Stimulated activated CD4-positive, alpha-beta T cell treated with anti-CD3 and anti-CD28 coated beads, Interleukin-12 subunit alpha, Interleukin-12 subunit beta, amount 100 ng/mL, for 4 hours (primary cell): ENCODE data around the gene ATXN1.

Experiments used
- DNase-seq: peaks from one replicate; pipeline ENCODE4 v3.0.0-alpha.2; 2020

The ATXN1 gene

DNA sequence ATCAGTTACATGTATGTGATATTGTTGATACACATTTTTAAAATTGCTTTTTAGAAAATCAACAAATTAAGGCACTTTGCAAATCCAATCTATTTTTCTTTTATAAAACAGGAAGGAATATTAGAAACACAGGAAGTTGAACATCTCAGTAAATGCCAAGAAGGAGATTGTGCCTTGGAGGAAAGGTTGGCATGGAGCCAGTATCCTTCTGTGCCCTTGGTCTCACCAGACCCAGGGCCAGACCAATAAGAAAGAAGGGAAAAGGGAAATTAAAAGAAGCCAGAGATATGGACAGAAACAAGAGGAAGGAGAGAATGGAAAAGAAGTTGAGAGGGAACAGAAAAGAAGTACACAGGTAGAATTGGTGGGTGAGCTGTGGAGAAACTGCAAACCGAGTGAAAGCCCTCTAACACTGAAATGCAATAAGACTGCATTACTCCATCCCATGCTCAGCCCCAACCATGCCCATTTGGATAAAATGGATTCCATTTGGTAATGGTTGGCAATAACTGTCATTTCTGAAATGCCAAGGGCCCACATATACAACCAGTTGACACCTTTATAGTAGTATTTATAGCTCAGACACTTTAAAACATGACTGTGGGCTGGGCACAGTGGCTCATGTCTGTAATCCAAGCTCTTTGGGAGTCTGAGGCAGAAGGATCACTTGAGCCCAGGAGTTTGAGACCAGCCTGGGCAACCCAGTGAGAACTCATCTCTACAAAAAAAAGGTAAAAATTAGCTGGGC is 389.1 kb downstream of the ATXN1 start:
- DNase-seq = no peak

- DNase-seq = no peak
These were observed 389.9 kb downstream of the ATXN1 start for GRCh38 chr6:16371401-16371800.

DNA sequence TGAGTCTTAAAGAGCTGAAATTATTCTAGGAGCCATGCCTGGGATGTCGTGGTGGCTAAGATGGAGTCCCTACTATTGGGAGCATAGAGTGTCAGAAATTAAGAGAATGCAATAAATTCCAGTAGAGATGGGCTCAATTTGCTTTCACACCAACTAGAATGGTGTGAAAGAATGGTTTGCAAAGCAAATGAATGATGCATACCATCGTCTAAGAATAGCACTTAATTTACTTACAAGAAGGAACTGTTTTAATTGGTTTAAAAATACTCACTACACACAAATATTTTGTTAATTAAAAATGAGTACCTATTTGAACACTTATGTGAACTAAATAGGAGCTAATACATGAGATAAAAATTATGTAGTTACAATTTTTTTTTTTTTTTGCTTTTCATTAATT is 390.3 kb downstream of the ATXN1 start:
- no peak for DNase-seq

GRCh38 chr6:16369989-16370388 is 391.3 kb downstream of the ATXN1 start:
- DNase-seq = no peak

DNA sequence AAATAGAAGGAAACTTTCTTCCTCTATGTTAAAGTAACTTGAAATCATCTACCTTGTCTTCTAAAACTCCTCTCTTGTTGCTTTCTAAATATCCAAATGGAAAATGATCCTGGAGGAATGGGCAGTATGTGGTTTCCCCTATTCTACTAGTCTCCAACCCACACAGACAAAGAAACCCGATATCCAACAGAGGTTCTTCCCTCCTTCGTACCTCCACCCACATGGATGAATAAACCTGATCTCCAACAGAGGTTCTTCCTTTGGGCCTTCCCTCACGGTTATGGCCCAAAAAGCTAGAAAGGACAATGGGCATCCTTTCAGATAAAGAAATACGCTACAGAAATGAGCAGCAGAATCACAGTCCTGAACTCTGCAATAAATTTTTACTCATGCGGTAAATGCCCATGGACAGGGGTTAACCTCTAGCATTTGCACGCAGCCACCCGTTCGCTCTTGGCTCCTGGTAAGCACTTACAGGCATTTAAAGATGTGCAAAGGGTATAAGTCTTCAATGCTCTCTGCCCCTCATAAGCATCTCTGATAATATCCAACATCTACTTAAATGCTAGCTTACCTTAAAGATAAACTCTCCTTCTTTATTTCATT is 392.0 kb downstream of the ATXN1 start:
- no peak for DNase-seq

DNA sequence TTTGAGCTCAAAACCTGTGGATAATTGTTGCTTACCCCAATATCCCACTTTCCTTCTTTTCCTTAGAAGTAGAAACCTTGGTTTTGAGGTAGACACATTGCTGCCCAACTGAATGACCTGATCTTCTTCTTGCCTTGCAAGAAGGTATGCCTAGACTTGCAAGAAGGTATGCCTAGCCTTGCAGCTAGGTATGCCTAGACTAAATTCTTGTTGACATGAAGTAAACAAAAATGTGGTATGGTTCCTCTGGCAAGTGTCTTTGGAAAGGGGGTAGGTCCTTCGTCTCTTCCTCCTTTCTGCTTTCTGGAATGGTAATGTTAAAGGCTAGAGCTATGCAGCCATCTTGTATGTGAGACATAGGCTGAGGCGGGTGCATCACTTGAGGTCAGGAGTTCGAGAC is 393.7 kb downstream of the ATXN1 start:
- DNase-seq = no peak

DNA sequence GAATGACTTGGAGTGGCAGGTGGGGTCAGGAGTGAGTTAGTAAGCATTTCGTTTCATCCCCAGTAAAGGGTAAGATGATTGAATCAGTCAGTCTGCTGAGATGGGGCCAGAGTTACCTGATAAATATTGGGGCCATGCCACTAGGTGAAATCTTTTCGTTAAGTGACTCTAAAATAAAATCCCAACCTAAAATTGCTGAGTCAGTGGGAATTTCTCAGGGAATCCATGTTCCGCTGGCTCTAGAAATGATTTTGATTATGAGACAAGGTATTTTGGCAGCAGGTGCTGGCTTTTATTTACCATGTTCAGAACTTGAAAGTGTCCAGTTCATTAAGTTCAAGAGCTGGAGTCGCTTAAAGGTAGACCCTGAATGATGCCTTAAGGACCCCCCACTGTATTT is 397.5 kb downstream of the ATXN1 start:
- no peak for DNase-seq

GRCh38 chr6:16362819-16363589 is 398.3 kb downstream of the ATXN1 start:
- DNase-seq = no peak

DNA sequence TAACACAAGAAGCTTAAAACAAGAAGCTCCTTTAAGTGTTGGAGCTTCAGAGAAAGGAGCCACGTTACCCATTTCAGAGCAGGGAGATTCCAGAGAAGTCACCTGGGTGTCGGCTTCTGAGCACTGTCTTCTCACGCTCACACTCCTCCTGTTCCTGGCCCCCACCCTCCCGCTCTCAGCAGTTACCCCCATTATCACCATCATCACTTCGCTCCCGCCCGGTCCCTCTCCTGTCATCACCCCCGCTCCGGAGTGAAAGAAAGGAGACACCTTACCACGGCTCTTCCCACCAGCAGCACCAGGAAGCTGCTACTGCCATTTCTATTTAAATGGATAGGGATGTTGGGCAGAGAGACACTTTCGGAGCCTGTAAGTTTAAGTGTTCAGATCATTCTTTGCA is 399.0 kb downstream of the ATXN1 start:
- no peak for DNase-seq

DNA sequence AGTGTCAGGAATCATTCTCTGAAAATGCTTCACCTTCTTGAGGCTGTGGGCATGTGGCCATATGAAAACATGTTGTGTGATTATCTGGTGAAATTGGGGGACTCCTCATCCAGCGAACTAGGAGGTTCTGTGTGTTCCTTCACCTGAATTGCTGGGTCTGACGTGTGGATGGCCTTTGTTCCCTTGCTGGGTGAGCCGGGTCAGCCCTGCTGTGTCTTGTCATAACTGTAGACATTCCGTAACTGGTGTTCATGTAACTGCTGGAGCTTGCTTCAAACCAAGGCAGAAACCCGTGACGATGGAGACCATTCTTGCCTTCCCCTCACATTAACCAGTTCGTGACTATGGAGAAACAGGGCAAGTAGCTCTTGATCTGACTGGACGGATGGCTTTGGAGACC is 399.4 kb downstream of the ATXN1 start:
- no peak for DNase-seq

DNA sequence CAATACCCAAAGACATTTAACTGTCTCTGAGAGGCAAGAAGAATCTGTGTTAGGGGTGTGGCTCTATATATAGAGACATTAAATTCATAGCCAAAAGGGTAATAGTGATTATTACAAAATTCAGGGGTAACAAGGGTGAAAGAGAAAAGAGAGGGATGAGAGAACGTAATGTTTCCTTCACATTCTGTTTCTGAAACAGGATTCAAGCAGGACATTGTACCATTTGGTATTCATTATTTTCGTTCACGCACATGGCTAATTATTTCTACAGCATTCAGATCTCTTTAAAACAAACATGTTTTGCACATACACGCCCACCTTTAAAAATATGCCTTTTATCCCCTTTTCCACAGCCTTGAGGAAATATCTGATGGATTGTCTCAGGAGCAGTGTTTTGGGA is 400.1 kb downstream of the ATXN1 start:
- DNase-seq = no peak

DNA sequence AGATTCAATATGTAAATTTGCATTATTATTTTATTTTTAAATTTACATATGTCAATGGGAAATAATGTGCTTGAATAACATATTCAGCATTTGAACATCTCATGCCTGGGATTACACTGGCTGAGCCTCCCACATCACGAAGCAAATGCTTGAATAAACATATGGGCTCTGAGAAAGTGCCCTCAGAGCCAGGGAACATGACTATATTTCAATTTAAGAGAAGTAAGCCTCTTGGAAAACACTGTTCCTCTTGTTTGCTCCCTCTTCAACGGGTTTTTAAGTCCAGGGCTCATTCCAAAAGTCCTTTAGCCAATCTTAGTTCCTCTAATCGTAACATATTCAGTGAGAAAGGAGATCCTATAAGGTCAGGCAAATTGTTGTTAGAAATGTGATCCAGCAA is 400.9 kb downstream of the ATXN1 start:
- no peak for DNase-seq

DNA sequence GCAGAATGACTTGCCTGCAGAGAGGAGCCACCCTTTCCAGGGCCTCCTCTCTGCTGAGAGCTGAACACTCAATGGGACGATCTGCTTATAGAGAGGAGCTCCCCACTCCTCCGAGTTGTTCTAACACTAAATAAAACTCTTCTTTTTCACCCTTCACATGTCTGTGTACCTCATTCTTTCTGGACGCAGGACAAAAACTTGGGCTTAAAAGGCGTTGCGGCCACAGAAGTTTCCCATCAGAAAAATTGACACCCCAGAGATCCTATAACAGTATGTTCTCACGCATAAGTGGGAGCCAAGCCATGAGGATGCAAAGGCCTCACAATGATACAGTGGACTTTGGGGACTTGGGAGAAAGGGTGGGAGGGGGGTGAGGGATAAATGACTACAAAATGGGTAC is 401.7 kb downstream of the ATXN1 start:
- no peak for DNase-seq

DNA sequence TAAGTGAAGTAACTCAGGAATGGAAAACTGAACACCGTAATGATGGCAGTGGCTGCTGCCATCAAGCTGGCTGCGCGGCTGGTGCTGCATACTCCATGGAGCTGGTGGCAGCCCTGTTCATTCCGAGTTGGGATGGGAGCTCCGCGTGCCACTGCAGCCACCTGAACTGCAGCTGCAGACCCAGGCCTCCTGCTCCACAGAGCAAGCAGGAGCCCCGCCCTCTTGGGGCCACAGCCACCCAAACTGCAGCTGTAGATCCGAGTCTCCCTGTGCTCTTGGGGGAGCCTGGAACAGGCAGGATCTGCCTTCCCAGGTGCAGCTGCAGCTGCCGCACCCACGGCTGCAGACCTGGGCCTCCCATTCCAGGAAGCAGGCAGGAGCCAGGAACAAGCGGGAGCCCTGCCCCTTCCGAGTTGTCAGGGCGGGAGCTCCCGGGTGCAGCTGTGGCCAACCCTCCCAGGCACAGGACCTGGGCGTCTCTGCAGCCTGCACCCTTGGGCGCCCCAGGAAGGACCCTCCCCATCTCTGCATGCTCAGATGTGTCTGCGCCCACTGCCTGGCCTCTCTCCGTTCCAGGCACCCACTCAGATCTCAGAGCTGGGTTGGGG is 402.6 kb downstream of the ATXN1 start:
- DNase-seq = no peak

DNA sequence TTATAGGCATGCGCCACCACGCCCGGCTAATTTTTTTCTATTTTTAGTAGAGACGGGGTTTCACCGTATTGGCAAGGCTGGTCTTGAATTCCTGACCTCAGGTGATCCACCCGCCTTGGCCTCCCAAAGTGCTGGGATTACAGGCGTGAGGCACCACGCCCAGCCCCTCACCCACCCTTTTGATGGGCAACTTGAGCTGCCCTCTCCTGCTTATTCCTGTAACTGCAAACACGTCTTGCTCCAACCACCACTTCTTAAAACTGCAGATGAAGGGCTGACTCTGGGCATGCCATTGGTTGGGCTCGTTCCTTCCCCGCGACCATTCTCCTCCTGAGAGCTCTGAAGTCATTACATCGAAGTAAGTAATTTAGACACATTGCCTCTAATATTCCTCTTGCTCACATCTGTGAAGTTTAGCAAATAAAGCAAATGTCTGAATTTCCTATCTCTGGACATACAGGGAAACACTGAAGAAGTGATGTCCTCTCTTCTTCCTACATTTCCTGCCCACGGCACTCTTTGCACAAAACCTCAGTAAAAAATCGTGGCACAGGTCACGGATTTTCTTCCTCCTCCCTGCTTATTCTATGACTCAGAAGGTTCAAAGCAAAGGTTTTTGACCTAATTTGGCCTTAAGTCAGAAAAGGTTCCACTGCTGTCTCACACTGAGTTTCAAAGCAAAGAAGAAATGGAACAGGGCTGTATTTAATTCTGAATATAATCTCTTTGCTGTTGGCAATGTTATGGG is 405.4 kb downstream of the ATXN1 start:
- no peak for DNase-seq

DNA sequence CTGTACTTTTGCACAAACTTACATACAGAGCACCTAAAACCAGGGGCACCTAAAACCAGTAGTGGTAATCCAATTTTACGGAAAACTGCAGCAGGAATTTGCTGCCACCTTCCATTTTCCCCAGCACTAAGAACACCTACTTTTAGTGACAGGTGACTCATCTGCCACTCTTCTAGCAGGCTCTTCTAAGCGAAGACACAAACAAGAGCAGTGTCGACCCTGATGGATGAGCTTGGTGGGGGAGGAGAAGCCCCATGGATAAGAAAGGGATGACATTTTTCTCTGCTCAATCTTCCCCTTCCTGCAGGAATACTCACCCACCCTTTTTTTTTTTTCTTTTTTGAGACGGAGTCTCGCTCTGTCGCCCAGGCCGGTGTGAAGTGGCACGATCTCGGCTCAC is 406.0 kb downstream of the ATXN1 start:
- DNase-seq = no peak

DNA sequence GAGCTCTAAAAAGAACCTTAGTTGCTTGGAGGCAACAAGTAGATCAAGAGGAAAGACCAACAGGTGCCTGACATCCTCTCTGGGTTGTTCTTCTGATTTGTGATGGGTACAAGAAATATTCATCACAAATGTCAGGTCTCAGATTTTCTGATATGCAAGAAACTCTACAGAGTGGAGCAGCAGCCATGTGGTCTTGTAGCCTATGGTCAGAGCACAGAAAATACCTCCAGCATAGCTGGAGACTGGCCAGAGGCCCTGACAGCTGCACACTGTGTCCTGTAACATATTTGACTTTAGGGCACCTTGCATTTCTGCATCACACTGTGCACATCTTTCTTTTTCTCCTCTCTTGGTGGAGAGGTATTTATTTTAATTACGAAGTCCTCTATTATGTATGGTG is 406.6 kb downstream of the ATXN1 start:
- no peak for DNase-seq

GRCh38 chr6:16352821-16353438 is 408.3 kb downstream of the ATXN1 start:
- no peak for DNase-seq

DNA sequence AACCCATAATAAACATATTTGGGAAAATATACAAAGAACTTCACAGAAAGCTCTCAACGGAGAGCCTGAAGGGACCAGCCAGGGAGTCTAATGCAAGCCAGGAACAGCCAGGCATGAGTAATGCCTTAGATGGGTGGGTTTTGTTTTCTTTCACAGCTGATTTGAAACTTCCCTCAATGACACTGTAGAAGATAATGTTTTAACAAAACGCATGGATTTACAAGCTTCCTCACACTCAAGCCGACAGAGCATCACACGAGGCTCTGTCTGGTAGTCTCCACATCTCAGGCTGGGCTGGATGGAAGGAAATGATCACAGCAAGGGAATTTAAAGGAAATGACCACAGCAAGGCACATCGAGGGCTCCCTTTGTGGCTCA is 409.0 kb downstream of the ATXN1 start:
- DNase-seq = no peak

DNA sequence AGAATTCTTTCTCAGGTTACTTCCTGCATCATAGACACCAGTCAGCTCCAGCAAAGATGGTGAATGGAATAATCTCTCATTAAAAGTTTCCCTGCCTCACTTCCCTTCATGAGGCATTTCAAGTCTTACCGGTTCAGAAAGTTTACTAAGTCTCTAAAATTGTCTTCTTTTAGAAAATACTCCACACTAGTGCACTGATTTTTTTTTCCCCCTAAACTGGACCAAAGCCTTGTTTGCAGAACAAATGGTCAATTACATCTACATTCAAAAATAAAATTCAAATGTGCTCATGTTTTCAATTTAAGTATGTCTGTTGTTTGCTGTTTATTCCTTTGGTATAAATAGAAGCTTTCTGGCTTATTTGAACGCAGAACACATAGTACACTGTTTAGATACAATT is 411.7 kb downstream of the ATXN1 start:
- no peak for DNase-seq

DNA sequence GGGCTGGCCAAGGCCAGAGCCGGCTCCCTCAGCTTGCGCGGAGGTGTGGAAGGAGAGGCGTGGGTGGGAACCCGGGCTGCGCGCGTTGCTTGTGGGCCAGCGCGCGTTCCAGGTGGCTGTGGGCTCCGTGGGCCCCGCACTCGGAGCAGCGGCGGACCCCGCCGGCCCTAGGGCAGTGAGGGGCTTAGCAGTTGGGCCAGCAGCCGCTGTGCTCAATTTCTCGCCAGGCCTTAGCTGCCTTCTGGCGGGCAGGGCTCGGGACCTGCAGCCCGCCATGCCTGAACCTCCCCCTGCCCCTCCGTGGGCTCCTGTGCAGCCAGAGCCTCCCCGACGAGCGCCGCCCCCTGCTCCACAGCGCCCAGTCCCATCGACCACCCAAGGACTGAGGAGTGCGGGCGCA is 414.4 kb downstream of the ATXN1 start:
- DNase-seq = no peak

GRCh38 chr6:16345449-16346330 is 415.6 kb downstream of the ATXN1 start:
- no peak for DNase-seq
